T-helper 1 cell treated with Interleukin-12 subunit alpha and Interleukin-12 subunit beta and Interleukin-4 antibody, amounts not matched to agents 30 ng/mL and 1 ng/mL, for 36 hours (primary cell): Measurements from ENCODE around the gene C12orf76. TPM values are rescaled to one million over a fixed set of nuclear protein-coding genes. Genes with fewer than 3 reads are reported as not detected.
"Not testable (repeated sequence)": the region's sequence is repeated elsewhere in the genome, so short reads cannot be mapped to it uniquely, and the experiment has no call there.

ENCODE experiments used
- intact Hi-C: fragments of 100-400 bp; cut with micrococcal nuclease; formaldehyde crosslinking; loops from one replicate; pipeline ENCODE4 v1.15.1; 2024
- total RNA-seq: library from RNA; stranded (reverse); gene quantifications from 2 replicates; pipeline ENCODE4 v1.2.3, GENCODE V29; 2022

C12orf76 gene, protein sequence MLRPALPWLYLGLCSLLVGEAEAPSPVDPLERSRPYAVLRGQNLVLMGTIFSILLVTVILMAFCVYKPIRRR
- 24.4 and 25.1 TPM in 2 replicates for total RNA-seq

DNA sequence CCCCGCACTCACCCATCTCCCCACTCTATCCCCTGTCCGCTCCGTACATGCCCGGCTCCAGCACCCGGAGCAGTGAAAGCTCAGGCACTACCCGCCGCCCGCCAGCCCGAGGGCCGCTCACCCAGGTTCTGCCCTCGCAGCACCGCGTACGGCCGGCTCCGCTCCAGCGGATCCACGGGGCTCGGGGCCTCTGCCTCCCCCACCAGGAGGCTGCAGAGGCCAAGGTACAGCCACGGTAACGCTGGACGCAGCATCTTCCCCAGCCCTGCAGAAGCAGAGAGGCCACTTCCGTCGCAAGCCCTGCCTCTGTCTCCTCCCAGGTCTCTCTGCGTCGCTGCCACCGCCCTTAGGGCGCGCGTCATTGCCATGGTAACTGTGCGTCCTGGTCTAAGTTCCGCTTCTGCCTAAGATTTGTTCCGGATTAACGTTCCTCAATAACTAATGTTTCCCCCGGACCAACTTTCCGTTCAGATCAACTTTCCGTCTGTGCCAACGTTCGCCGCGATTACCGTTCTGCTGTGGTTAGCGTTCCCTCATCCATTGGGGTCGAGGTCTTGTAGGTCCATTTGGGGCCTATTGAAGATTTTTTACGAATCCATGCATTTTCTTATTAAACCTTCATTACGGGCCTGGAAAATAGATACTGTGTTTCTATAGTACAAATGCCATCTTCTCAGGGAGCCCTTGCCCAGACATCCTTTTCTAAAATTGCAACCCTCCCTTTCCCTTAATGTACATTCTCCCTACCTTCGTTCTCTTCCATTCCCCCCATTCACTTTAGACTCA, at the start of gene C12orf76:
C12orf76 (minus strand) TSS at position 281 of the 786 bp plus-strand sequence; CDS start at position 254, 27 bp downstream.
- intact Hi-C loops: loop anchor here (1.0 to 10.0 kb wide), 13 partner anchors 8 to 571 kb away; partner anchors contain the start of genes ATP2A2, FAM222A, GIT2 and GLTP

DNA sequence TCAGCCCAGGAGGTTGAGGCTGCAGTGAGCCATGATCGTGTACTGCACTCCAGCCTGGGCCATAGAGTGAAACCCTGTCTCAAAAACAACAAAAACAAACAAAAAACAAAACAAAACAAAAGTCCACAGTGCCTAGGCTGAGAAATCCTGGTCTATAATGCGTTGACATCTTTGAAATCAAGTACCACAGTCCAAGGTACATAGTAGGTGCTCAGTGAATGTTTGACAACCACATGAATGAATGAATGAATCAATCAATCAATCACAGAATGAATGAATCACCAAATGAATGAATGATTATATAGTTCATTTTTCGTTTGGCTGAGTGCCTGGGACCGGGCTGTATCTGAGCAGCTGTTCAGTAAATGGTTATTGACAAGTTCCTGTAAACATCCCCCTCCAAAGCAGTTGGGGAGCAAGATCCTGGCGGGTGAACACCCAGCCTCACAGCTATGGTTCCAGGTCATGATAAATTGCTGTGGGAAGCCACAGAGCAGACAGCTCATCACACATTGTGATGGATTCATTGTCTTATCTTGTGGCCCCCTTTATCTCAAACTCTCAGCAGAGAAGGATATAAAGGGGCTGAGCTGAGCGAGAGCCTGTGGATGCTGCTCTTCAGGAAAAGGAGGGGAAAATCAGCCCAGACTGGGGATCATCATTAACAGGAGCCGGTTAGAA, 45.4 kb upstream of the C12orf76 start:
- intact Hi-C loops: no loop called here

DNA sequence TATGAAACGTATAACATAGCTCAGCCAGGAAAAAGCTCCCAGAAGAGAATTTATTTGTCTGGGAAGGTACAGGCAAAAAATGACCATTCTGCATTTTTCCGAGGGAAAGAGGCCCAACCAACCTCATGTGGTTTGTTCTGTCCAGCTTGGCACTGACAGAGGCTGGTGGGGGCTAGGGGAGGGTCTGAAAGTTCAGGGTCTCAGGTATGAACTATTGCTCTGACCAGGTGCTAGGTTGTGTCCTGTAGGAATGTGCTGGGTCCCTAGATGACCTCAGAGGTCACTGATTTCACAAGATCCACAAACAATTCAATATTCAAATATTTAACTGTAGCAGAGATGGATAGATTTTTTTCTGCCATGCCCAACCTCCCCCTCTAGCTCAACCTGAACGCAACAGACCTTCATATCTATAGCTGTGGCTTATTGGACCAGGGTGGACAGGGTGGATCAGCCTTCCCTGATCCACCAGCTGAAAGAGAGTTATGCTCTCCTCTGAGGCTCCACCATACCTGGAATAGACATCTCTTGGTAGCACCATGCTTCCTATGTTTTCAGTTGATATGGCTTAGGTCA, 42.9 kb upstream of the C12orf76 start:
- intact Hi-C loops: no loop called here

DNA sequence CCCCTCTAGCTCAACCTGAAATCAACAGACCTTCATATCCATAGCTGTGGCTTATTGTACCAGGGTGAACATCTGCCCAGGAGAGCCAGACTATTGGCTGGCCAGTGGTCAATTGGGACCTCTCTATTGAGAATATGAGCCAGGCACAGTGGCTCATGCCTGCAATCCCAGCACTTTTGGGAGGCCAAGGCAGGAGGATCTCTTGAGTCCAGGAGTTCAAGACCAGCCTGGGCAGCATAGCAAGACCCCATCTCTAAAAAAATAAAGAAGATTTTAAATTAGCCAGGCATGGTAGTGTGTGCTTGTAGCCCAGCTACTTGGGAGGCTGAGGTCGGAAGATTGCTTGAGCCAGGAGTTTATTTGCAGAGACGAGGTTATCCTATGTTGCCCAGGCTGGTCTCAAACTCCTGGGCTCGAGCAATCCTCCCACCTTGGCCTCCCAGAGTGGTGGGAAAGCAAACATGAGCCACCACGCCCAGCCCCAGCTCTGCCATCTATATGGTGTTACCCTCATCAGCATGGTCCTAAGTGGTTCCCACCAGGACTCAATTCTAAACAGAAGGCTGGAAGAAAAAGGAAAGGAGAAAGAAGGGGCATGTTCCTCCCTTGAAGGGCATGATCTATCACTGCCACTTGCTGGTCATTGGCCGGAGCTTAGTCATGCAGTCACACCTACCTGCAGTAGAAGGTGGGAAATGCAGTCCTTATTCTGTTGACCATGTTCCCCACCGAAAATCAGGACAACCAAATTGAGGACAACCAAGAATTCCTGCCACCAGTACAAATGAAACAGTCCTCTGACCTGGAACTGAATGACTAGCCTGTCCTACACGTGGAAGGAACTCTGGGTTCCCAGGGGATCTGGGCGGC, 42.2 kb upstream of the C12orf76 start:
- intact Hi-C loops: no loop called here

DNA sequence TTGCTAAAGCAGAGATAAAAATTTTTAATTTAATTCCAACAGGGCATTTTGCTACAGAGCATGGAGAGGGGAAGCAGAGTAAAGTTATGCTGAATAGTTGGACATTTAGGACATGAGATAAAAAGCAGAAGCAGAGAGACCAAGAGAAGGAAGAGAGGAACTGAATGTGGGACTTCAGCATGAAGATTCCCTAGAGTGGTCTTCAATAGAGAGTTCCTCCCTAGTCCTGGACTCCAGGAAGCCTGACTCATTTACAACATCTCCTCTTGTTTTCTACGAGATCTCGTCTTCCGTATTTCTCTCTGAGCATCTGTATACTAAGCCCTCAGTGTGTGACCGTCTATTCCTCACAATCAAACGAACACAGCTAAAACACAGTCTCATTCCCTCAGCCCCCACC, 40.6 kb upstream of the C12orf76 start:
- intact Hi-C loops: no loop called here

GRCh38 chr12:110088216-110088615, 39.9 kb upstream of the C12orf76 start:
- intact Hi-C loops: not testable (repeated sequence)

DNA sequence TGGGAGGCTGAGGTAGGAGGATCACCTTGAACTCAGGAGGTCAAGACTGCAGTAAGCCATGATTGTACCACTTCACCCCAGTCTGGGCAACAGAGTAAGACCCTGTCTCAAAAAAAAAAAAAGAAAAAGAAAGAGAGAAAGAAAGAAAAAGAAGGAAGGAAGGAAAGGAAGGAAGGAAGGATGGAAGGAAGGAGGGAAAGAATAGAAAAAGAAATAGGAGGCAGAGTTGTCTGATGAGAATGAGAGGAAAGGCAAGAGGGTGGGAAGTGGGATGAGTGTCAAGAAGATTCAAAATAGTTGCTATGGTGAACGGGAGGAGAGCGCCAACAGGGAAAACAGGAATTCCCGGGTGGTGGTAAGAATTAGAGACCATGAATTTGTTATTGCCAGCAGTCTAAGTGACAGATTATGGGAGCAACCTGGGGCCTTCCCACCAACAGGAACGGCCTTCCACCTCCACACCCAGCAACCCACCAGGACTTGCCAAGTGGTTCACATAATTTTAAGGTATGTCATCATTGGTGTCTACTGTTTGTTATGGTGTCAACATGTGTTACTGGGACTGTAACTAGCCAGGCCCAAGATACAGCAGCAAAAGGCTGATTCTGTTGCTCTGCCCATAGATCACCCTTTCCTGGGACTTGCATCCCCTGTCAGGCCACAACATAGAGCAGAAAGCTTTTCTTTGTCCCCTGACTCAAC, 36.1 kb upstream of the C12orf76 start:
- intact Hi-C loops: no loop called here

DNA sequence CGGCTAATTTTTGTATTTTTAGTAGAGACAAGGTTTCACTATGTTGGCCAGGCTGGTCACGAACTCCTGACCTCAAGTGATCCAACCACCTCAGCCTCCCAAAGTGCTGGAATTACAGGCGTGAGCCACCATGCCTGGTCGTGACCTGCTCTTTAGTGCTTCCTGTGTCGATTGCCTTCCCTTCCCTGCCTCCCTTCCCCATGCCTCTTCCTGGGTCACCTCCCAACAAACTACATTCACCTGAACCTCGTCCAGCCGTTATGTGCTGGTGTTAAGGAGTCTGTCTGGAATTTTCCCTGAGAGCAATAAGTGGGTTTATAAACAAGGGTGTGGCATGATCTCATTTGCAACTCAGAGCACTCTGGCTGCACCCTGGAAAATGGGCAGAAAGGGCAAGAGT, 32.1 kb upstream of the C12orf76 start:
- intact Hi-C loops: no loop called here

- intact Hi-C loops: loop anchor here (1.0 to 10.0 kb wide), 12 partner anchors 21 to 618 kb away; partner anchors contain the start of genes ATP2A2, C12orf76, FAM222A and GIT2
Observed at GRCh38 chr12:110079477-110080400, 31.4 kb upstream of the C12orf76 start.

GRCh38 chr12:110077800-110078199, 29.5 kb upstream of the C12orf76 start:
- intact Hi-C loops: loop anchor here (5.0 to 10.0 kb wide), 3 partner anchors 193 to 620 kb away; partner anchors contain the start of genes GLTP and PPTC7

GRCh38 chr12:110075880-110076279, 27.6 kb upstream of the C12orf76 start:
- intact Hi-C loops: loop anchor here (5.0 to 10.0 kb wide), 3 partner anchors 191 to 621 kb away; partner anchors contain the start of genes GLTP and PPTC7

GRCh38 chr12:110074089-110074488, 25.8 kb upstream of the C12orf76 start:
- intact Hi-C loops: loop anchor here (10.0 kb wide), 2 partner anchors 189 to 511 kb away; partner anchors contain the start of genes GLTP and PPTC7

- intact Hi-C loops: loop anchor here (10.0 kb wide), 2 partner anchors 188 to 512 kb away; partner anchors contain the start of genes GLTP and PPTC7
Observed at GRCh38 chr12:110073049-110073831, 24.9 kb upstream of the C12orf76 start.

GRCh38 chr12:110072636-110073035, 24.3 kb upstream of the C12orf76 start:
- intact Hi-C loops: loop anchor here (10.0 kb wide), 2 partner anchors 188 to 512 kb away; partner anchors contain the start of genes GLTP and PPTC7

DNA sequence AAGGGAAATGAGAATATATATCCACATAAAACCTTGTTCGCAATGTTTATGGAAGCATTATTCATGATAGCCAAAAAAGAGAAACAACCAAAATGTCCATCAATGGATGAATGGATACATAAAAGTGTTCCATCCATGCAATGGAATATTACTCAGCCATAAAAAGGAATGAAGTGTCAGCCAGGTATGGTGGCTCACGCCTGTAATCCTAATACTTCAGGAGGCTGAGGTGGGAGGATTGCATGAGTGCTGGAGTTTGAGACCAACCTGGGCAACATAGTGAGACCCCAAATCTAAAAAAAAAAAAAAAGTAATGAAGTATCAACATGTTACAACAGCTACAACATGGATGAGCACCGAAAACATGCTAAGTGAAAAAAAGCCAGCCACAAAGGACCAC, 23.6 kb upstream of the C12orf76 start:
- intact Hi-C loops: loop anchor here (10.0 kb wide), 2 partner anchors 187 to 513 kb away; partner anchors contain the start of genes GLTP and PPTC7

- intact Hi-C loops: loop anchor here (10.0 kb wide), 2 partner anchors 187 to 513 kb away; partner anchors contain the start of genes GLTP and PPTC7
Observed at GRCh38 chr12:110071504-110071903, 23.2 kb upstream of the C12orf76 start.

GRCh38 chr12:110068654-110069053, 20.3 kb upstream of the C12orf76 start:
- intact Hi-C loops: no loop called here

DNA sequence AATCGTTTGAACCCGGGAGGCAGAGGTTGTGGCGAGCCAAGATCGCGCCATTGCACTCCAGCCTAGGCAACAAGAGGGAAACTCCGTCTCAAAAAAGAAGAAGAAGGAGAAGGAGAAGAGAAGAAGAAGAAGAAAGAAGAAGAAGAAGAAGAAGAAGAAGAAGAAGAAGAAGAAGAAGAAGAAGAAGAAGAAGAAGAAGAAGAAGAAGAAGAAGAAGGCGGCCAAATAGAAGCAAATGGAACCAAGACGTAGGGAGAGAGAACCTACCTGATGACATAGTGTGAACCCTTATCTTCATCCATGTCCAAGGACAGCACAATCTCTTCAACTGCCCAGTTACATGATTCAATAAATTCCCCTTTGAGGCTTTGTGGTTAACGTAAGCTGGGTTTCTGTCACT, 19.8 kb upstream of the C12orf76 start:
- intact Hi-C loops: not testable (repeated sequence)
